Measurements from ENCODE around the gene MRAS.

The MRAS gene

DNA sequence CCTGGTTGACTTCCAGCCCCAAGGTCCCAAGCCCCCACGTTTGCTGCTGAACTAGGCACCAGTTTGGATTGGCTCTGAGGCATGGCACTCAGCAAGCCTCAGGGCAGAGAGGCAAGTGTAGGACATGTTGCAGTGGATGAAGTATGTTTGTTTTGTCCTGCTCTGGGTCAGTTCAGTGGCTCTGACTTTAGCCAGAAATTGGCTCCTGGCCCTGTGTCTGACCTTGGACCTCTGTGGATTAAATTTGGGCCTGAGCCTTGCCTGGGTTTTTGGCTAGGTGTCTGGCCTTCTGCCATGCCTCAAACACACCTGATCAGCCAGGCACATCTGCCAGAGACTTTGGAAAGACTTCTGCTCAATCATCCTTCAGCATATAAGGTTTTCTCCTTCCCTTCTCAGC is 3.6 kb upstream of the MRAS start:
- DNase-seq = no peak

- no peak for DNase-seq
These were observed 668 bp downstream of the MRAS start for GRCh38 chr3:138348754-138349739.

DNA sequence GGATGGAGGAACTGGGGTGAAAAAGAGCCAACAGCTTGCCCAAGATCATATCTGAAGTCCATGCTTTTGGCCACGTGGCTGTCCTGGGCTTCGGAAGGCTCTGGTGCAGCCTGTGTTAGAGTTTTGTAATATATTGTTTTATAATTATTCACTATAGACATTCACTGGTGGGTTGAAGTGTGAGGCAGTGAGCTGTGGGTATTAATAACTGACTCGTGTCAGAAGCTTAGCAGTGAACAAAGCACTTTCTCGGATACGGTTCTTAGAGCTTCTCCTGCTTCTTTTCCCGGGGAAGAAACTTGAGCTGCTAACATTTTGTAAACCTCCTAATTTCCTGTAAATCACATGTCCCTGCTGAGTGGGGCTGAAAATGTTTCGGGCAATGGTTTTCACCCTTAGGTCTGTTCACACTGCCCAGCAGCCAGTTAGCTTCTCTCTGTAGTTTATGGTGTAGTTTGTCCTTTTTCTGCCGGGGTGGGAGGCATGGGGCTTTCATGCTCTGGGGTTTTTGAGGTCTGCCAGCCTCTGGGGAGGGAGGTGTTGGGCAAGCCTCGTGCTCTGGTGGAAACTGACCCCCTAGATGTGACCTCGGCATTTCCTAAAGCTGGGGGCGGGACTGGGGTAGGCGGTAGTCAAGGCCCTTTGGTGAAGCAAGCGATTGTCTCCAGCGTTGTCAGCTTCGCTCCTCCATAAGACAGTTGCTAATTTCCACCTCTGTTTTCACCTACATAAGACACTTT is 1.7 kb downstream of the MRAS start:
- DNase-seq = no peak

DNA sequence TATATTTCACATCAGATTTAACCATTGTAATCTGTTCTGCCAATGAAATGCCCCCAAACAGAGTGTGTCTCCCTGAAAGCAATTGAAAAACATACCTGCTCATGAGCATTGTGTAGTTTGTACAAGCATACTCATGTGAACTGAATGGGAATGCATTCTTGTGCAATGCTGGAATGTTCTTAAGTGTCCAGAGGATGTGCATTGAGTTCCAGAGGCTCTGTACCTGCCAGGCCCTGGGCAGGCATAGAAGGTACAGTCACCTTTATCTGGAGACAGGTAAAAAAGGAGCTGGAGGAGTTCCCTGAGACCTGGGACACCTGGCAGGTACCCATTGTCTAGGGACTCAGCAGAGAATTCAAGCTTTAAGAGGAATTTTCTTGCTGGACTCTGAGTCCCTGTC is 2.8 kb downstream of the MRAS start:
- DNase-seq = no peak

DNA sequence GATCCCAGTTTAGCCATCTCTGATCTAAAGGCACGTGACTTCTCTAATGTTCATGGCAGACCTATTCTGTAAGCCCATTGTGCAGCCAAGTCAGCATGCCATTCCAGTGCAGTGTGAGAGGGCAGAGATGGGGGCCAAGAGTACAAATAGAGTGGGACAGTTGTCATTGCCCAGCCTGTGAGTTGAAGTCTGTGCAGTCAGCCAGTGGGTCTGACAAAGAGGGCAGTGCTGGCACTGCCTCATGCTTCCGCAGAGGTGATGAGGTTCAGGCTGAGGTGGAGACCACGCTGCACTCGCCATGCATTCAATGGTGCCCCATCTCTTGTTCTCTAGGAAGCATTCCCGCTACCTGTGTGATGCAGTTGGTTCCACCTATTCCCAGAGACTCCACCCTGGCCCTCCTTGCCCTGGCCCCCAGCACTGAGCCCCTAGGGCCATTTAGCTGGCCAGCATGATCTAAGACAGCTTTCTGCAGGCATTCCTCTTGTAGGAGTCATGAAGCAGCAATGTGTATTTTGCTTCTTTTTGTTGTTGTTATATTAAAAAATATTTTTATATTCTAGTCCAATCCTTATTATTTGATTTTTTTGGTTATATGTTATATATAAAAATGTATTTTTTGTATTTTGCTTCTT is 3.7 kb downstream of the MRAS start:
- DNase-seq = no peak

DNA sequence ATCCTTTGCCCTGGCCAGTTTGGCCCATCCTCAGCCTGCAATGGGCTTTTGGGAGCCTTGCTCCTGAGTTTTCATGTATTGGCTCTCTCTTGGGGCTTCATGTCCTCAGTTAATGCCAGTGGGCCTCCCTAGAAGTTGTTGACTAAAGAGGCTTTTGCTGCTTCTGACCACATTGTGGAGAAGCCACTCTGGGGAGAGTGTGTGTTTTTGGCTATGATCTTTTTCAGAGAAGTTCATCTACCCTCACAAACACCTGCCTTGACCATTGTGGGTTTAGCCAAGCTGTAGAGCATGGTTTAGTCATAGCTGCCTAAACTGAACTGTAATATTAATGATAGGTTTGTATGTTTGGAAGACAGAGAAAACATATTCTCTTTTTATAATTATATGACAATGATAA is 6.0 kb downstream of the MRAS start:
- no peak for DNase-seq

- DNase-seq = no peak
These were observed 6.7 kb downstream of the MRAS start for GRCh38 chr3:138355071-138355470.

- no peak for DNase-seq
These were observed 8.5 kb downstream of the MRAS start for GRCh38 chr3:138356730-138357405.

GRCh38 chr3:138359148-138359918 is 11.0 kb downstream of the MRAS start:
- DNase-seq = no peak

GRCh38 chr3:138359919-138360868 is 11.8 kb downstream of the MRAS start:
- no peak for DNase-seq

GRCh38 chr3:138360869-138361525 is 12.6 kb downstream of the MRAS start:
- no peak for DNase-seq

- DNase-seq = no peak
These were observed 13.2 kb downstream of the MRAS start for GRCh38 chr3:138361561-138361971.

DNA sequence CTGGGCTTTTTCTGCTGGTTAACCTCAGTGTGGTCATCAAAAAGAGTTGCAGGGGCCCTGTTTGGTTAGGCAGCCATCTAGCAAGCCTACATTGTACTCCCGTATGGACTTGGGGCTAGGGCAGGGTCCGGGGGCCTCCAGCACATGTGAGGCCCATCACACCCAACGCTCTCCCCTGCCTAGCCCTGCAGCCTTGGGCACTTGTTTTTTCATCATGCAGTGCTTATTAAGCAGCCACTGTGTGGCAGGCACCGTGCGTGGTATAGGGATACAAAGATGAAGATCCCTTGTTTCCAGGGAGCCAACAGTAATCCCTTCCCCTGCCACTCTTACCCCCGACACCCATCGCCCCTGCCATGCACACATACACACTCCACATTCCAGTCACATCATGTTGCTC is 14.2 kb downstream of the MRAS start:
- DNase-seq = no peak

DNA sequence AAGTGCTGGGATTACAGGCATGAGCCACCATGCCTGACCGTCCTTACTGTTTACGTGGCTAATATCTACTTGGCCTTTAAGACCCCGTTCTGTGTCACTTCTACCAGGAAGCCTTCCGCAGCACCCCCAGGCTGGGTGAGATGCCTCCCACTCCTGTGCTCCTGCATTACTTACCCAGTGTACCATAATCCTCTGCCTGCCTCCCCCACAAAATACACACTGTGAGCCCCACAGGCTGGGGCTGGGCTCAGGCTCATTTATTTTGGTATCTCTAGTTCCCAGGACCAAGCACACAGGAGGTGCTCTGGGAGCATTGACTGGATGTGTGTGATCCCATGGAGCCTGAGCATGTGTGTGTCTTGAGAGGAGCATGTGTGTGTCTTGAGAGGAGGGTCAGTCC is 14.9 kb downstream of the MRAS start:
- no peak for DNase-seq

GRCh38 chr3:138364356-138365252 is 16.2 kb downstream of the MRAS start:
- no peak for DNase-seq

DNA sequence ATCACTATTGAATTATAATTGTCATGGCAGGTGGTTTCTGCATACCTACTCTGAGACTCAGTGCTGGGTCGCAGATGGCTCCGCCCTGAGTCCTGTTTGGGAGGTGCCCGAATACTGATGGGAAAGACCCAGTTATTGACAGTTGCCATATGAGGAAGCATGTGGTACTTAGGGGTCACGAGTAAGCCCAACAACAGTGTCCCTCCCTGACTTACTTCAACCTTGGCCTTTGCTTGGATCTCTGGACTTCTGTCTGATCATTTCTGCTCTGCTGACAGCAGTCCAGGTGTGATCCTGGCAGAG is 16.8 kb downstream of the MRAS start:
- no peak for DNase-seq

DNA sequence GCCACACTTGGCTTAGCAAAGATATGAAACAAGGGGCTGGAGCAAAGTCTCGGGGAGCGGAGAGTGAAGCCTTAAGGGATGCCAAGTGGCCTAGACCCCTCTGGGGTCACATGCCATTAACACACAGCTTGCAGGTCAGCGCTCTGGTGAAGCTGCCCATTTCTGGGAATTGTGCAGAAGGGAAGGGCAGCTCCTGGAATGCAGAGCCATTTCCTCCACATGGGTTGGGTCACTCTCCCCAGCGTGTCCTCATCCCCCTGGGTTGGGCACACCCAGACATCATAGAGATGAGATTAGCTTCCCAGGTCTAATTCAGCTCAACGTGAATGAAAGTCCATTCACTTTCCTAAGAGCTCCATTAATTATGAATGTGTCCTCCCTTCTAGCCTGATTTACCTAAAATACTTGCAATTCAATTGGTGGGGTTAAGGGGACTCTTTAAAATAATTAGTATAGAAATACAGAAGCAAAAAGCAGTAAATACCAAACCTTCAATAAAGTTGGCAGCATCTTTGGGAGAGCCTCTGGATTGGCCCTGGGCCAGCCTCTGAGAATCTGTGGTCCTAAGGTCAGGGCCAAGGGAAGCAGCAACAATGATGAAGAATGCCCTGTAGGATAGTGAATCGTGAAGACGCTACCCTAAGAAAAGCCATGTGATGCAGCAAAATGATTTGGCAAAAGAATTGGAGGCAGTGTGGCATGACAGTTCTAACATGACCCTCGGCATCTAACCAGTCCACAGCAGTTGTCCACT is 17.8 kb downstream of the MRAS start:
- DNase-seq = no peak

GRCh38 chr3:138367326-138367850 is 19.0 kb downstream of the MRAS start:
- DNase-seq = no peak

DNA sequence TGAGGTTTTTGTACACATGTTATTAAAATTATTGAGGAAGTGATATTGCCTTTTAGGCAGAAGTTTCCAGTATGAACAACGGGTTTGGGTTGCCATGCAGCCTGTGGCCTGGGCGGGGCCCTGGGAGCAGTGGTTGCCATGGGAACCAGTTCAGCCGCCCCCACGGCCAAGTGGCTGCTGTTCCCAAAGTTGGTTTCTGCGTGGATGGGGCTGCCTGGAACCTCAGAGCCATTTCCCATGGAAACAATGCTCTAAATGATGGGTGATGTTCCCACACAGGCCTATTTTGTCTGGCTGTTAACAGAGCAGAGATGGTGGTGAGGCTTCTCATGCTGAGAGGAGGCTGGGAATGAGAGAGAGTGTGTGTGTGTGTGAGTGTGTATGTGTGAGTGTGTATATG is 19.5 kb downstream of the MRAS start:
- DNase-seq = no peak
